Measurements from ENCODE around the gene ABCB9.

DNA sequence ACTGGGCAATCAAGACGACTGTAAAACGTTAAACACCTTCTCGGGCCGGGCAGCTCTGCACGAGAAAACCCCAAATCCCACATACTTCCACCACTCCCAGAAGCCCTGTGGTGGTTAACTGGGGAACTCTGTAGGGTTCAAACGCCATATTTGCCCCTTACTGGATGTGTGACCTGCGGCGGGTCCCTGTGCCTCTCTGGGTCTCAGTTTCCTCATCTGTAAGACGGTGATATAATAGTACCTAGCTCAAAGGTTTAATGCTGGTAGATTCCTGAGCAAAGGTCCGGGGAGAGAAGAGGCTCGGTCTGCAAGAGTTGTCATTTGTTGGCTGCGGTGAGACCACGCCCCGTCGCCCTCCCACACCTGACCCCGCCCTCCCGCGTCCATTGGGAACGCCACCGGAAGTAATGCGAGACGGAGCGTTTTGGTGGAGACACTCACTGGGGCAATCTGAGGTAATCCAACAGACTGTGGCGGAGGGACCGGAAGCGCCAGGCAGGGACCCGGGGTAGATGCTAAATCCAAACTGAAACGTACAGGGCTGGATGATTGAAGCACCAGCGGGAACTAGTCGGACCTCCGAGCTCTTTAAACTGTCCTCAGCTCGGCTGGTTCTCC, 8.1 kb upstream of the ABCB9 start:
- TF ChIP-seq, protein P1, sequence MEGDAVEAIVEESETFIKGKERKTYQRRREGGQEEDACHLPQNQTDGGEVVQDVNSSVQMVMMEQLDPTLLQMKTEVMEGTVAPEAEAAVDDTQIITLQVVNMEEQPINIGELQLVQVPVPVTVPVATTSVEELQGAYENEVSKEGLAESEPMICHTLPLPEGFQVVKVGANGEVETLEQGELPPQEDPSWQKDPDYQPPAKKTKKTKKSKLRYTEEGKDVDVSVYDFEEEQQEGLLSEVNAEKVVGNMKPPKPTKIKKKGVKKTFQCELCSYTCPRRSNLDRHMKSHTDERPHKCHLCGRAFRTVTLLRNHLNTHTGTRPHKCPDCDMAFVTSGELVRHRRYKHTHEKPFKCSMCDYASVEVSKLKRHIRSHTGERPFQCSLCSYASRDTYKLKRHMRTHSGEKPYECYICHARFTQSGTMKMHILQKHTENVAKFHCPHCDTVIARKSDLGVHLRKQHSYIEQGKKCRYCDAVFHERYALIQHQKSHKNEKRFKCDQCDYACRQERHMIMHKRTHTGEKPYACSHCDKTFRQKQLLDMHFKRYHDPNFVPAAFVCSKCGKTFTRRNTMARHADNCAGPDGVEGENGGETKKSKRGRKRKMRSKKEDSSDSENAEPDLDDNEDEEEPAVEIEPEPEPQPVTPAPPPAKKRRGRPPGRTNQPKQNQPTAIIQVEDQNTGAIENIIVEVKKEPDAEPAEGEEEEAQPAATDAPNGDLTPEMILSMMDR (IDR thresholded peaks at IDR 0.05), result peak in 1 of 6 experiments; percentile 21
- TF ChIP-seq POLR2A (IDR thresholded peaks at IDR 0.05), result peak in 1 of 2 donors; percentile 56
